DOHH2 (cell line): ENCODE results near the gene RAP1B.
A peak's percentile ranks its signal among the peaks of the same experiment; 100 is the strongest.

Source experiments
- H3F3A ChIP-seq: fragments of 200-600 bp; sonication (generic), shearing (Covaris generic); 2 replicates; pipeline ENCODE4 v1.6.0; 2016; ENCODE audit warnings: antibody characterized with exemption, mild to moderate bottlenecking; ENCODE audit not compliant: control insufficient read depth, insufficient read depth
- H3K27ac ChIP-seq: fragments of 200-600 bp; sonication (generic); 2 replicates; pipeline ENCODE4 v1.5.1; 2014; ENCODE audit warnings: low read depth, mild to moderate bottlenecking, low read length, moderate library complexity
- H3K27me3 ChIP-seq: fragments of 200-600 bp; sonication (generic); 2 replicates; pipeline ENCODE4 v1.6.1; 2014; ENCODE audit warnings: mild to moderate bottlenecking, low read length, mixed read lengths; ENCODE audit not compliant: control insufficient read depth
- H3K36me3 ChIP-seq: fragments of 200-600 bp; sonication (generic); 2 replicates; pipeline ENCODE4 v1.6.1; 2014; ENCODE audit warnings: mild to moderate bottlenecking, low read length, moderate library complexity, mixed read lengths; ENCODE audit not compliant: control insufficient read depth
- H3K4me1 ChIP-seq: fragments of 200-600 bp; sonication (generic); 2 replicates; pipeline ENCODE4 v1.6.1; 2014; ENCODE audit warnings: mild to moderate bottlenecking, low read length, mixed read lengths; ENCODE audit not compliant: control insufficient read depth
- H3K4me2 ChIP-seq: fragments of 200-600 bp; sonication (generic); 2 replicates; pipeline ENCODE4 v1.6.0; 2014; ENCODE audit warnings: mild to moderate bottlenecking, low read length, moderate library complexity
- H3K4me3 ChIP-seq: fragments of 200-600 bp; sonication (generic); 2 replicates; pipeline ENCODE4 v1.5.1; 2014; ENCODE audit warnings: mild to moderate bottlenecking, low read length, mixed read lengths
- H3K79me2 ChIP-seq: fragments of 200-600 bp; sonication (generic); 2 replicates; pipeline ENCODE4 v1.6.1; 2014; ENCODE audit warnings: mild to moderate bottlenecking, low read length, mixed read lengths; ENCODE audit not compliant: control insufficient read depth
- H3K9me2 ChIP-seq: fragments of 200-600 bp; sonication (generic); replicated peaks from 2 replicates; pipeline ENCODE4 v1.6.1; 2014; ENCODE audit warnings: mild to moderate bottlenecking, low read length, mixed read lengths; ENCODE audit not compliant: control insufficient read depth
- H3K9me3 ChIP-seq: fragments of 200-600 bp; sonication (generic); 2 replicates; pipeline ENCODE4 v1.6.1; 2014; ENCODE audit warnings: antibody characterized with exemption, low read length, mixed read lengths; ENCODE audit not compliant: control insufficient read depth, insufficient read depth
- H4K20me1 ChIP-seq: fragments of 200-600 bp; sonication (generic); 2 replicates; pipeline ENCODE4 v1.6.0; 2014; ENCODE audit warnings: low read depth, mild to moderate bottlenecking, antibody characterized with exemption, low read length, moderate library complexity; ENCODE audit not compliant: control insufficient read depth, insufficient read depth
- CTCF ChIP-seq: fragments of 200-600 bp; sonication (generic); IDR thresholded peaks from one replicate; pipeline ENCODE4 v1.5.1; 2014; ENCODE audit warnings: antibody characterized with exemption, mild to moderate bottlenecking, low read depth, low read length; ENCODE audit not compliant: poor library complexity, severe bottlenecking
- EZH2phosphoT487 ChIP-seq: fragments of 200-600 bp; sonication (generic); IDR thresholded peaks from 2 replicates; pipeline ENCODE4 v1.6.1; 2017; ENCODE audit warnings: borderline replicate concordance, mild to moderate bottlenecking, antibody characterized with exemption, low read length, moderate library complexity, mixed read lengths

Gene RAP1B

GRCh38 chr12:68601767-68602166, 8.9 kb upstream of the RAP1B start:
- H3K9me3 ChIP-seq, result no peaks in the 10 kb centered on the region
- no peak for TF ChIP-seq CTCF
- TF ChIP-seq EZH2phosphoT487, result no peak
- H3F3A ChIP-seq, result no peaks in the 10 kb centered on the region
- peaks cover 3% of the 10 kb centered on the region; the same call in 1 of the 2 replicates for H3K4me1 ChIP-seq
- no peaks in the 10 kb centered on the region for H4K20me1 ChIP-seq
- no peak overlapping the region for H3K27ac ChIP-seq
- no peak overlapping the region for H3K4me2 ChIP-seq
- no peaks in the 10 kb centered on the region for H3K36me3 ChIP-seq
- H3K4me3 ChIP-seq, result no peak overlapping the region
- no peaks in the 10 kb centered on the region for H3K9me2 ChIP-seq
- H3K27me3 ChIP-seq, result no peaks in the 10 kb centered on the region
- no peaks in the 10 kb centered on the region for H3K79me2 ChIP-seq

DNA sequence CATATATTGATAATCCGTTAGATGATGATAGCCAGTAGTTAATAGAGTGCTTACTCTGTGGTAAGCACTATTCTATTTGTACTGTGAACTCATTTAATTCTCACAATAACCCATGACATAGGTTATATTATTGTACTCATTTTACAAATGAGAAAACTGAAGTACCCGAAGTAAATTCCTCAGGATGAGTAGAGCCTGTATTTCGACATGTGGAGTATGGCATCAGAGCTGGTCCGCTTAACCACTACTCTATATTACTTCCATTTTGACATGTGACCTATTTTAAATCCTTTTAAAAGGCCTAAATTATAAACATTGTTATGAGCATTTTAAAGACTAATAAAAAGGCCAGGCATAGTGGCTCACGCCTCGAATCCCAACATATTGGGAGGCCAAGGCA, 8.0 kb upstream of the RAP1B start:
- H3K27ac ChIP-seq, result no peak overlapping the region
- no peaks in the 10 kb centered on the region for H3F3A ChIP-seq
- H3K4me1 ChIP-seq, result peaks cover 3% of the 10 kb centered on the region; the same call in 1 of the 2 replicates
- no peak overlapping the region for H3K4me2 ChIP-seq
- H3K79me2 ChIP-seq, result no peaks in the 10 kb centered on the region
- no peaks in the 10 kb centered on the region for H3K27me3 ChIP-seq
- no peak overlapping the region for H3K4me3 ChIP-seq
- H3K9me2 ChIP-seq, result no peaks in the 10 kb centered on the region
- H3K9me3 ChIP-seq, result no peaks in the 10 kb centered on the region
- TF ChIP-seq CTCF, result no peak
- TF ChIP-seq EZH2phosphoT487, result no peak
- H4K20me1 ChIP-seq, result no peaks in the 10 kb centered on the region
- H3K36me3 ChIP-seq, result no peaks in the 10 kb centered on the region

DNA sequence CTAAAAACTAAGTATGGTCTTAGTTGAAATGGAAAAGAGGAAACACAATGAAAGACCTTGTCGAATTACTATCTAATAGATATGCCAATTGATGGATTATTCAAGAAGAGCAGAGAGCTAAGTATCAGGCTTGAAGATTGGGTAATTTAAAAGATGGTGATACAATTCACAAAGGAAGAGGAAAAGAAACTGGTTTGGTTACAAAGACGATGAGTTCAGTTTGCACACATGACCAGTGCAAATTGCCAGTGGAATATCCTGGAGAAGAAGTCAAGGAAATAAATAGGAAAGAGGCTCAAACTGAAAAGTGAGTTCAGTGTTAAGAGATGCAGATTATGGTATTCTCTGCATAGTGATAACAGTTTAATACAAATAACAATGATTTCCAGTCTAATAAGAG, 2.5 kb upstream of the RAP1B start:
- Histone ChIP-seq H3K4me2 (no peak overlapping the region), H3K4me3 (no peak overlapping the region), H4K20me1 (peaks cover 14% of the 10 kb centered on the region), H3K79me2 (peaks cover 26% of the 10 kb centered on the region), H3K27me3 (no peaks in the 10 kb centered on the region), H3K9me2 (no peaks in the 10 kb centered on the region), H3K4me1 (peaks cover 19% of the 10 kb centered on the region), H3F3A (peaks cover 14% of the 10 kb centered on the region), H3K27ac (no peak overlapping the region), H3K36me3 (peaks cover 19% of the 10 kb centered on the region), H3K9me3 (no peaks in the 10 kb centered on the region)
- TF ChIP-seq CTCF (no peak), EZH2phosphoT487 (no peak)

DNA sequence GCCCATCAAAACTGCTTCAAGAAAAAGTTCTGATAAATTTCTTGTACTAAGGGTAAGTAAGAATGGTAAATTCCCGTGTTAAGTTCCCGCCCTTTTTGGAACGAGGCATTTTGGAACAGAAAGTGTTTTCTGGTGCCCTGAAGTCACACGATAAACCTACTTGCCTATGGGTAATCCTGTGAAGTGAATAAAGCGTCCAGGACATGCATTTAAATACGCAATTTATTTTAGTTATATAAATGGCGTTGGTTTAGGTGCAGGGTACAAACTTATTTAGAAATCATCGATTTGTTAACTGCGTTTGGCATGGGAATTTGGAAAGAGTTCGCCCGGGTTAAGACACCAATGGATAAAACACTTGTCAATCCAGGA, 715 bp upstream of the RAP1B start:
- no peaks in the 10 kb centered on the region for H3K9me2 ChIP-seq
- H3K4me2 ChIP-seq, result peak overlapping the region; percentile 91
- no peaks in the 10 kb centered on the region for H3K27me3 ChIP-seq
- H3K27ac ChIP-seq, result peak overlapping the region; percentile 70
- peaks cover 37% of the 10 kb centered on the region for H3K4me1 ChIP-seq
- peaks cover 44% of the 10 kb centered on the region for H3K79me2 ChIP-seq
- no peaks in the 10 kb centered on the region for H3K9me3 ChIP-seq
- peaks cover 14% of the 10 kb centered on the region for H3F3A ChIP-seq
- H4K20me1 ChIP-seq, result peaks cover 31% of the 10 kb centered on the region
- peak overlapping the region; percentile 91 for H3K4me3 ChIP-seq
- TF ChIP-seq CTCF (no peak), EZH2phosphoT487 (no peak)
- H3K36me3 ChIP-seq, result peaks cover 36% of the 10 kb centered on the region
